Mesodermal cell (in vitro differentiated cells): ENCODE measurements around the gene TUBB4A.
A peak's percentile ranks its signal among the peaks of the same experiment; 100 is the strongest.

Experiments
- H3K27ac ChIP-seq: 2 replicates; pipeline ENCODE4 v1.7.0; 2013; ENCODE audit warnings: mild to moderate bottlenecking, low read depth, low read length, moderate library complexity; ENCODE audit not compliant: severe bottlenecking
- H3K36me3 ChIP-seq: 2 replicates; pipeline ENCODE4 v1.7.1; 2013; ENCODE audit warnings: mild to moderate bottlenecking, low read length, moderate library complexity; ENCODE audit not compliant: control insufficient read depth, insufficient read depth
- H3K4me1 ChIP-seq: one replicate; pipeline ENCODE4 v1.7.1; 2013; ENCODE audit warnings: mild to moderate bottlenecking, low read length; ENCODE audit not compliant: insufficient read depth, control insufficient read depth, poor library complexity, severe bottlenecking
- H3K4me3 ChIP-seq: 2 replicates; pipeline ENCODE4 v1.7.0; 2013; ENCODE audit warnings: low read length, control low read depth, mild to moderate bottlenecking; ENCODE audit not compliant: insufficient read depth, poor library complexity, severe bottlenecking; ENCODE audit errors: extremely low read depth
- H3K9me3 ChIP-seq: 2 replicates; pipeline ENCODE4 v1.7.1; 2013; ENCODE audit warnings: mild to moderate bottlenecking, low read length, moderate library complexity; ENCODE audit not compliant: control insufficient read depth
- WGBS, 2 experiments: methylation state at CpG; one replicate each; pipeline ENCODE4 v1.1.5; 2013; ENCODE audit warnings: missing lambda C conversion rate in 2 of 2; ENCODE audit not compliant: insufficient coverage in 2 of 2; 5-methylcytosine and 5-hydroxymethylcytosine counted together

The TUBB4A gene

GRCh38 chr19:6489278-6490061, 12.6 kb downstream of the TUBB4A start:
- no peaks in the 10 kb centered on the region for H3K4me1 ChIP-seq
- H3K9me3 ChIP-seq = no peaks in the 10 kb centered on the region
- no peak overlapping the region for H3K4me3 ChIP-seq
- H3K36me3 ChIP-seq = no peaks in the 10 kb centered on the region
- H3K27ac ChIP-seq = no peak overlapping the region
- WGBS, 2 experiments = 64 to 78% methylated on average over 5 of the region's 15 CpGs

DNA sequence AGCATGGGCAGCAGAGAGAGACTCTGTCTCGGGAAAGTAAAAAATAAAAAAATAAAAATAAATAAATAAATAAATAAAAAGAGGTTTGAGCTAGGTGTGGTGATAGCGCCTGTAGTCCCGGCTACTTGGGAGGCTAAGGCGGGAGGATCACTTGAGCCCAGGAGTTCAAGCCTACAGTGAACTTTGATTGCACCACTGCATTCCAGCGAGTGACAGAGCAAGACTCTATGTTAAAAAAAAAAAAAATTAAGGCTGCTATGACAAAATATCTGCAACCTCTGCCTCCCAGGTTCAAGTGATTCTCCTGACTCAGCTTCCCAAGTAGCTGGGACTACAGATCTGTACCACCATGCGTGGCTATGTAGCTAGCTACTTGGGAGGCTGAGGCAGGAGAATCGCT, 17.3 kb downstream of the TUBB4A start:
- Histone ChIP-seq H3K27ac (no peak overlapping the region), H3K4me1 (no peaks in the 10 kb centered on the region), H3K36me3 (no peaks in the 10 kb centered on the region), H3K4me3 (no peak overlapping the region), H3K9me3 (no peaks in the 10 kb centered on the region)
- WGBS, 2 experiments = 87 to 95% methylated on average over 5 to 6 of the region's 7 CpGs

DNA sequence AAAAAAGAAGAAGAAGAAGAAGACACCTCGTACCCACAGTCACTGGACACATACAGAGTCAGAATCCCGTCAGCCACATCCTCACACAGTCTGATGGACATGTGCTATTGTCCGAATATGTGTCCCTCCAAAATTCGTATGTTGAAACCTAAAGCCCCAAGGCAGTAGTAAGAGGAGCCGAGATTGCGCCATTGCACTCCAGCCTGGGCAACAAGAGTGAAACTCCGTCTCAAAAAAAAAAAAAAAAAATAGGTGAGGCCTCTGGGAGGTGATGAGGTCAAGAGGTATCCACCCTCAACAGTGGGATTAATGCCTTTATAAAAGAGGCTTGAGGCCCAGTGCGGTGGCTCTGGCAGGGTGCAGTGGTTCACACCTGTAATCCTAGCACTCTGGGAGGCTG, 17.9 kb downstream of the TUBB4A start:
- H3K4me3 ChIP-seq = no peak overlapping the region
- 89 to 93% methylated on average over 6 to 7 of the region's 8 CpGs for WGBS, 2 experiments
- H3K9me3 ChIP-seq = no peaks in the 10 kb centered on the region
- H3K4me1 ChIP-seq = no peaks in the 10 kb centered on the region
- H3K27ac ChIP-seq = no peak overlapping the region
- H3K36me3 ChIP-seq = no peaks in the 10 kb centered on the region

GRCh38 chr19:6483235-6483634, 18.9 kb downstream of the TUBB4A start:
- H3K4me1 ChIP-seq = no peaks in the 10 kb centered on the region
- WGBS, 2 experiments = 83 to 100% methylated on average over 3 of the region's 3 CpGs
- no peak overlapping the region for H3K4me3 ChIP-seq
- H3K36me3 ChIP-seq = no peaks in the 10 kb centered on the region
- H3K27ac ChIP-seq = no peak overlapping the region
- no peaks in the 10 kb centered on the region for H3K9me3 ChIP-seq

DNA sequence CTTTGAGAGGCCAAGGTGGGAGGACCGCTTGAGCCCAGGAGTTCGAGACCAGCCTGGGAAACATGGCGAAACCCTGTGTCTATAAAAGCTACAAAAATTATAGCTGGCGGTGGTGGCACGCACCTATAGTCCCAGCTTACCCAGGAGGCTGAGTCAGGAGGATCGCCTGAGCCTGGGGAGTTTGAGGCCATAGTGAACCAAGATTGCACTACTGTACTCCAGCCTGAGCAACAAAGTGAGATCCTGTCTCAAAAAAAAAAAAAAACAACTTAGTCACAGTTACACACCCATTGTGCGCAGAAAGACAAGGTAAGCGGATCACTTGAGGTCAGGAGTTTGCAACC, 19.8 kb downstream of the TUBB4A start:
- Histone ChIP-seq H3K4me3 (no peak overlapping the region), H3K4me1 (no peaks in the 10 kb centered on the region), H3K27ac (no peak overlapping the region), H3K36me3 (no peaks in the 10 kb centered on the region), H3K9me3 (no peaks in the 10 kb centered on the region)
- 93 to 96% methylated on average over 8 of the region's 8 CpGs for WGBS, 2 experiments

- no peaks in the 10 kb centered on the region for H3K4me1 ChIP-seq
- no peak within 1 kb of the TSS for H3K4me3 ChIP-seq
- H3K36me3 ChIP-seq = no peaks in the 10 kb centered on the region
- 56 to 62% methylated on average over 19 to 20 of the region's 24 CpGs for WGBS, 2 experiments
- no peaks in the 10 kb centered on the region for H3K9me3 ChIP-seq
- no peak within 1 kb of the TSS for H3K27ac ChIP-seq
Measured at GRCh38 chr19:6481541-6482342, 20.4 kb downstream of the TUBB4A start, which contains the start of gene DENND1C. DENND1C (minus strand) TSS chr19:6481787; CDS start chr19:6481695, 92 bp downstream.

- 92 to 95% methylated on average over 7 to 8 of the region's 10 CpGs for WGBS, 2 experiments
- H3K36me3 ChIP-seq = no peaks in the 10 kb centered on the region
- no peak overlapping the region for H3K4me3 ChIP-seq
- no peaks in the 10 kb centered on the region for H3K4me1 ChIP-seq
- no peak overlapping the region for H3K27ac ChIP-seq
- H3K9me3 ChIP-seq = no peaks in the 10 kb centered on the region
Measured at GRCh38 chr19:6480848-6481415, 21.2 kb downstream of the TUBB4A start.

DNA sequence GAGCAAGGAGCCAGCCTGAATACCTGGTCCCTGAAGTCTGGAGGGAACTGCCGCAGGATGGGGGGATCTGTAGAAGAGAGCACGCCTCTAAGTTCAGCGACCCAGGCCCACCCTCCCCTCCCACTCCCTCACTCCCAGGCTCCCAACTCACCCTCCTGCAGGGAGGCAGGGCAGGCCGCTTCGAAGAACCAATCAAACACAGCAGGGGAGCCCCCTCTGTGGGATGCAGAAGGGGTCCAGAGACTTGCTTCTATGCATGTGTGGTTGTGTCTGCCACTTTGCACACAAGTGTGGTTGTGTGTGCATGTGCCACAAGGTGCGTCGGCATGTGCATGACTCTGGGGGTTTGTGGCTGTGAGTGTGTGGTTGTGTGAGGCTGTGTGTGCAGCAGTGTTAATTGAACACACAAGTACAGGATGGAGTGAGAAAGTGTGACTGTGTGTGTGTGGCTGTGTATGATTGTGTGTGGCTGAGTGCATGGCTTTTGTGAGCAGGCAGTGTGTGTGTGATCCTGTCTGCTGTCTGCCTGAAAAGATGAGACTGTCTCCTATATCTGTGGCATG, 22.2 kb downstream of the TUBB4A start:
- Histone ChIP-seq H3K36me3 (no peaks in the 10 kb centered on the region), H3K4me1 (no peaks in the 10 kb centered on the region), H3K27ac (no peak overlapping the region), H3K4me3 (no peak overlapping the region), H3K9me3 (no peaks in the 10 kb centered on the region)
- 51 to 75% methylated on average over 4 to 7 of the region's 7 CpGs for WGBS, 2 experiments

DNA sequence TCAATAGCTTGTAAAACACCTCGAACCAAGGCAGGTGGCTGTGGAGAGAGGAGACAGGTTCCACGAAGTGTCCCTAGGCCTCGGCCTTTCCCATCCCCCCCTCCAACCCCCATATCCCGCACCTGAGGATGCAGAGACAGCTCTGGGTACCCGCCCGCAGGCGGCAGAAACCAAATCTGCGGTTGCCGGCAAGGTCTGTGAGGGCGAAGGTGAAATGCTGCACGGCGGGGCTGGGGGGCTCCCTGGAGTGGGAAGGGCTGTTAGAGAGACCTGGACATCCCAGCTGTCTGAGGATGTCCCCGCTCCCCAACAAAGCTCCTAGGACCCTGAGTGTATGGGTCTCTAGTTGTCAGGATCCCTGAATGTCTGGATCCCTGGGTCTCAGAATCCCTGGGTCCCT, 23.3 kb downstream of the TUBB4A start:
- H3K4me1 ChIP-seq = no peaks in the 10 kb centered on the region
- 89 to 97% methylated on average over 7 to 8 of the region's 13 CpGs for WGBS, 2 experiments
- H3K4me3 ChIP-seq = no peak overlapping the region
- no peaks in the 10 kb centered on the region for H3K9me3 ChIP-seq
- no peak overlapping the region for H3K27ac ChIP-seq
- H3K36me3 ChIP-seq = no peaks in the 10 kb centered on the region

DNA sequence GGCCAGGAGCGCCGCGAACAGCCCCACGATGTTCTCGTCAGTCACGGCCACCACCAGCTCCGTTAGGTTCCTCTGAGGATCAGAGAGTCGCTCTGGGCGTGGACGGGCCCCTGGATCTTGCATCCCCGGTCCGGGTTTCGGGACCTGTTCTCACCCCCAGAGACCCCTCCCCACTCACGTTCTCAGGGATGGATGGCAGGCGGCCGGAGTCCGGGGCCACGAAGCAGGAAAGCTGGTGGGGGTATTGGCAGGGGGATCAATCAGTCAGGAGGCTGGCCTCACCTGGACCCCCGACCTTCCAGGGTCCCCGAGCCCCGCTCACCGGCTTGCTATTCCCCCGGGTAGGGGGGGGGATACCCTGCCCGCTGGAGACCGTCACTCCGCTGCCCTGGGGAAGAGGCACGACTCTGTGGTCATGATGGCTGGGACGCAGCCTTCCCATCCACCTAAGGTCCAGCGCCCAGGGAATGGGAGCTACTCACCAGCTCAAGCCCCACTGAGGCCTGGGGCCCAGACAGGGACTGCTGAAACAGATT, 25.1 kb downstream of the TUBB4A start:
- peak overlapping the region; percentile 18 for H3K4me3 ChIP-seq
- WGBS, 2 experiments = 15 to 19% methylated on average over 15 to 19 of the region's 29 CpGs

More for the DNA sequence above, 25.1 kb downstream of the TUBB4A start:
- Histone ChIP-seq H3K9me3 (no peaks in the 10 kb centered on the region), H3K36me3 (no peaks in the 10 kb centered on the region), H3K27ac (no peak overlapping the region), H3K4me1 (peaks cover 3% of the 10 kb centered on the region)
